ENCODE data around the gene PIMREG.
"Not testable (repeated sequence)": the region's sequence is repeated elsewhere in the genome, so short reads cannot be mapped to it uniquely, and the experiment has no call there.

The PIMREG gene

DNA sequence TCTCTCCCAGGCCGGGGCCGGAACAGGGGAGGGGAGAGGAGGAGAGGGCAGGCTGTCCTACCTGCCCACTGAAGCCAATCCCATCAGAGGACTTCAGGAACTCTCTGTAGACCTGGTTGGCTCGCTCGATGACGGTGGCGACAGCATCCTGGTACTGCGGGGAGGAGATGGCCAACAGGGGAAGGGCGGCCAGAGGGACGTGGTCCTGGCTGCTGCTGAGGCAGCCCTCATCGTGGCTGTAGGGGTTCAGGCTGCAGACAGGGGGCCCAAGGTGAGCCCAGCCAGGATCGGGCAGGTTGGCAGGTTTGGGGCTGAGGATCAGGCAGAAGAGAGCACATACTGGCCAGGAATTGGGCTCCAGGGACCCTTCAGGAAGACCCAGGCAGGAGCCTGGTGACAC, 34.2 kb downstream of the PIMREG start:
- no peak for DNase-seq (ENCODE audit: low read depth)

DNA sequence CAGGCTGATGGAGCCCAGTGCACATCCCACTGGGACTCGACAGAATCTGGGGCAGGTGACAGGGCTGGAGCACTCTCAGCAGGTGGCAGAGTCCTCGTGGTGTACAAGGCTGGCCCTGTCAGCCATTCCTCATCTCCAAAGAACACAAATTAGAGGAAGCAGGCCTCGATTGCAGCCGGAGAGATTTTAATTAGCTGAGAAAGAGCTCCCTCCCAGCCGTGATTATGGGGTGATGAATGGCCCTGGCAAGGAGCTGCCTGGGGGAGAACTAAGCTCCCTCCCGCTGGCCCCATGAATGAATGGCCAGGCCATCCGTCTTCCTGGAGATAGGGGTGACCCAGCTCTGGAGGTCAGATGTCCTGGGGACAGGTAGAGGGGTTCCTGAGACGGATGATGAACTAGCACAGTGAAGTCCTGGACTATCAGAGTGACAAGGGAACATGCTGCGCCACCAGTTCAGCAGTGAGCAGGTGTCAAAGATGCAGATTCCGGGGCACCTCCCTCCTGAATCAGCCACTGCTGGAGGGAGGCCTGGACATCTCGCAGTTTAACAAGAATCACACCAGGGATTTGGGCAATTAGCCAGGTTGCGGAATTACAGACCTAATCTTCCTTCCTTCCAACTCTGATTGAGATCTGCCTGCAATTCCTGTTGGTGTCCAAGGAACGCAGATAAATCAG, 35.5 kb downstream of the PIMREG start:
- no peak for DNase-seq (ENCODE audit: low read depth)

DNA sequence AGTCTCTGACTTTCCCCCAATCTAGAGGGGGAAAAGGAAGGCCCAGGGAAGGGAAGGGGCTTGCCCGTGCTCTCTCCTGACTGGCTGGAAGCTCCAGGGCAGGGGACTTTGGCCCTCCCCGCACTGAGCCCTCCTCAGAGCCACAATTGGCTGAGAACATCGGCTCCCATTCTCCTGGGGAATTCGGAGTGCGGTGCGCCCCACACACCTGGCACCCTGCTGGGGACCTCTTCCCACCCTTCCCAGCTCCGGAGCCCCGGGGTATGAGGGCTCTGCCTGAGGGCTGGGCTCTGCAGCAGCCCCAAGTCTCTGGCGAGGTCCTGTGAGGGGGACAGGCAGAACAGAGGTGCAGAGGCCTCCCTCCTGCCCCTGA, 36.0 kb downstream of the PIMREG start:
- no peak for DNase-seq (ENCODE audit: low read depth)

DNA sequence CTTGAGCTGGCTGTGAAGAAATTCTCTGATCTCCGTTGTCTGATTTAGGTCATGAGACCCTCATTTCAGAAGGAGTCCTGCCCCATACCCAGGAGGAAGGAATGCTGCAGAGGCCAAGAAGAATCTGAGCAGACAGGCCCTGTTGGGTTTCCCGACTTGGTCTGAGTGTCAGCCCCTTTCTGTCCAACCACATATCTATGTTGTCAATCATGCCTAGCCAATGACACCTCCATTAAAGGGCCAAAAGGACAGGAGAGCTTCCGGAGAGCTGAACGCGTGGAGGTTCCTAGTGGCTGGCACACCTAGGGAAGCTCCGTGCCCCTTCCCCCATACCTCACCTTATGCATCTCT, 37.8 kb downstream of the PIMREG start:
- no peak for DNase-seq (ENCODE audit: low read depth)

DNA sequence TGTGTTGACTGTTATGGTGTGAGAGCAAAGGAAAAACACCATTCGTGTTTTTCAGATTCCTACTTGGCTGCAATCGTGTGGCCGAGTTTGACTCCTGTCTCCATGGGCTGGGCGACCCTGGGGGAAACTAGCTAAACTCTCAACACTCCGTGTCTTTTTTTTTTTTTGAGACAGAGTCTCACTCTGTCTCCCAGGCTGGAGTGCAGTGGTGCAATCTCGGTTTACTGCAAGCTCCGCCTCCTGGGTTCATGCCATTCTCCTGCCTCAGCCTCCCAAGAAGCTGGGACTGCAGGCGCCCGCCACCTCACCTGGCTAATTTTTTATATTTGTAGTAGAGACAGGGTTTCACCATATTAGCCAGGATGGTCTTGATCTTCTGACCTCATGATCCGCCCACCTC, 38.5 kb downstream of the PIMREG start:
- not testable (repeated sequence) for DNase-seq (ENCODE audit: low read depth)

DNA sequence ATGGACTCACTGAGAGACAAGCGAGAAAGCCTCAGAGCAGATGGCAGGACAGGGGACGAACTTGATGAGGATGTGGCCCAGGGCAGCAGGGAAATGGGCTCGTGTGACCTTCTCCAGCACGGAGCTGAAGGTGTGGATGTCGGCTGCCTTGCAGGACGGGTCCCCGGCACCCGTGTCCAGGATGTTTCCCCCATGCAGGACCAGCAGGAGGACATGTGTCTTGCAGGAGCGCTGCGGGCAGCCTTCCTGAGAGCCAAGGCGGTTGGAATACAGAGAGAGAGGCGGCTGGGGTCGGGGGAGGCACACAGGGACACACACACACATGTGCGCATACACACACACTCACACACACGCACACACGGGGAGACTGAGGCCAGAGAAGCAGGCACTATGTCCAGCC, 39.3 kb downstream of the PIMREG start:
- DNase-seq (ENCODE audit: low read depth) = no peak

DNA sequence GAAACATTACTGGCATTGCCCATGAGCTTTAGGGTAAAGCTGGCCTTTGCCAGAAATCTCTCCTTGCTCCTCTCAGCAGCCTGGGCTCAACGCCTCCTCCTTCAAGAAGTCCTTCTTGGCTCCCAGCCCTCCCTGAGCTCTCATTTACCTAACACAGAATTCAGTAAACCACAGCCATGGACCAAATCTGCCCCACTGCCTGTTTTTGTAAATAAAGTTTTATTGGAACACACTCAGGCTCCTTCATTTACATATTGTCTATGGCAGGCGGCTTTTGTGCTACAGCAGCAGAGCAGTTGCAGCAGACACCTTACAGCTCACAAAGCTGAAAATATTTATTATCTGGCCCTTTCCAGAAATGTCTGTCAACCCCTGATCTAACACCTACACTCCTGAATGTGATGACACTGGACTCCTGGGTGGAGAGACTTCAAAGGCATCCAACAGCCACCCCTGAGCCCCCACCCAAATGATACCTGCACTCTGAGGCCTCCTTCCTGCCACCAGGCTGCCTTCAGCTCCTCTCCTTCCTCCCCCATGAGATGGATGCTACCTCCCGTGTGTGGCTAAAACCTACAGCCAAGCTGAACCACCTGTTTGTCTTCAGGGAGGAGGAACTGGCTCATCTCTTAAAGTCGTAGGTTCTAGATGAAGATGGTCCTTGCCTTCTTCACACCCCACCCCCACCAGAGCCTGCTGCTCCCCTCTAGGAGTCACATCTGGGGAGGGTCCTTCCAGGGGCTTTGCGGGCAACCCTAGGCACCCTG, 41.6 kb downstream of the PIMREG start:
- no peak for DNase-seq (ENCODE audit: low read depth)

DNA sequence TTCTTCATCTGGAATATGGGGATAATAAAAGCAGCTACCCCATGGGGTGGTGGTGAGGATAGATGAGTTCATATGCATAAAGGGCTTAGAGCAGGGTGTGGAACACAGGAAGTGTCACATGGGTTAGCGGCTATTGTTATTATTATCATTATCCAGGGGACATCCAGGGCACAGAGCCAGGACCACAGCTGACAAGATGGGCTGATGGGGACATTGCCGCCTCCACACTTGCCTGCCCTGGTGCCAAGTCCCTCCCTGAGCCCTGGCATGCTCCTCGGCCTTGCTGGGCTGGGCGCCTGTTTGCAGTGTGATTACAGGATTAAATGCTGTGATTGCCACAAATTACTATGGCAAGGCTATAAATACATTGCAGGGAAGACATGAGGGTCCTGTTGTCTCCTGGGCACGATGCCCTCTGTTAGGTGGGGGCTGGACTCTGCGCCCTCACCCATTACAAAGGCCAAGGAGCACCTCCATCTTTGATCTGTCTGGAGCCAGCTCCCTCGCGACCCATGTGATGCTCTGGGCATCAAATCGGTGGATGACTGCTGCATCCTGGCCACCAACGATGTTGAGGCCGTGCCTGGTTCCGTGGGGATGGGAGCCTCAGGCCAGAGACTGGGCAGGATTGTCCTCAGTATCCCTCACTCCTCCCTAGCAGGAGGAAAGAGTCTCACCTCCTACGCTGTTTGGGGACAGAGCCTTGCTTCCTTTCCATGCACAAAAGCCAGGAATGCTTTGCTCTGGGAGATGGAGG, 43.2 kb downstream of the PIMREG start:
- no peak for DNase-seq (ENCODE audit: low read depth)

DNA sequence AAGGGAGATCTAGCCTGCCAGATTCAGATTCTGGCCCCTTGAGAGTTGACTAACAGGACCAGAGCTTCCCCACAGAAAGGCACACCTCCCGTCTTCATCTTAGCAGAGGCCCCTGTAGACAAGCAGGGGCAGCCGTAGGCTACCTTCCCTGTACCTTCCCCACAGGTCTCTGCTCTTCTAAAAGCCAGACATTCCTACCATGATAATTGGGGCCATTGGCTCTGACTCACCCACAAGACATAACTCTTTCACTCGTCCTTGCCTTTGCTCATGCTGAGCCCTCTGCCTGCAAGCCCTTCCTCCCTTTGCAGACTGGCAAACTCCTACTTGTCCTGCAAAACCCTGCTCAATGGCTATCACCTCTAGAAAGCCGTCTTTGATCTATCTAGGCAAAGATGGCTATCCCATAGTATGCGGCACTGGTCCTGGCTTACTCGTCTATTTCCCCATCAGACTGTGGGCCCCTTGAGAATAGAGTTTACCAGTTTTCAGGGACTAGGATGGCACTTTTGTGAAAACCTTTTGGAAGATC, 43.8 kb downstream of the PIMREG start:
- no peak for DNase-seq (ENCODE audit: low read depth)

DNA sequence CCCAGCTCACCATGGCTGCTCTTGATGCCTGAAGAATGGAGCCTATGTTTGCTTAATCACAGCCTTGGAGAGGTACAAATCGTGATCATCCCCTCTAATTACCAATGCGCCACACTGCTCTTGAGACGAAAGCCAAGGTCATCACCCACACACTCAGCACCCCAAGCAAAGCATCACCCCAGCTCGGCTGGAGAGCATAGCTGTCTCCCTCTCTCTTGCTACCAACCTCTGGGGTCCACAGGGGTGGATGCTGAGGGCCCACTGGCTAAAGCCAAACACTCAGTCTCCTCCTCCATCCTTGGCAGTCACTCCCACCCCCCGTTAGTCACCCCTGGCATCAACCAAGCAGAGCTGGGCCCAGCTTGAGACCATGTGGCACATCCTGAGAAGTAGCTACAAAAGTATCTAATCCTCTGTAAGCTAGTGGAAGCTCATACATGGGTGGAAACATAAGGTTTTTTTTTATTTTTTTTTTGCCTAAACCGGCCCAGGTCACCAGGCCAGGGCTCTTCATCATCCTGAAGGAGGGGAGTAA, 44.8 kb downstream of the PIMREG start:
- no peak for DNase-seq (ENCODE audit: low read depth)

DNA sequence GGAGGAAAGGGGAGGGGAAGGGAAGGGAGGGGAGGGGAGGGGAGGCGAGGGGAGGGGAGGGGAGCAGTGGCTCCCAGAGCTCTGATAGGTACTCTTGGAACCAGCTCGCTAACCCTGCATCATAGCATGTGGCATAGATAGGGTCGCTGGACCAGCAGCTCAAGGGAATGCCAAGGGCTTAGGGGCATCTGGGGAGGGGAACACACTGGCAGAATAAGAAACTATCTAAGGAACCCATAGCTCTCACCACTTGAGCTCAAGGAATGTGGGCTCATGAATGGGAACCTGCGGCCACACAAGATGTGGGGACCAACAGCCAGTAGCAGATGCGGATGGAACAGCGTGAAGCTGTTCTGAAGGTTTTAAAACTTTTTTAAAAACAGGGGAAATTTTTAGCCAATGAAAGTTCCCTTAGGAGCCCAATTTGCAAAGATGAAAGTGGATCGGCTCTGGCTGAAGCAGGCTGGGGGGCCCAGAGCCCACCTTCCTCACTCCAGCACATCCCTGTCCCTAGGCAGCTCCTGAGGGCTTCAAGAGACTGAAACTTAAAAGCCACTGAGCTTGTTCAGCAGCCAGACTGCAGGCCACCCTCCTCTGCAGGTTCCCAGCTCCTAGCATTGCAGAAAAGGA, 46.9 kb downstream of the PIMREG start:
- no peak for DNase-seq (ENCODE audit: low read depth)

DNA sequence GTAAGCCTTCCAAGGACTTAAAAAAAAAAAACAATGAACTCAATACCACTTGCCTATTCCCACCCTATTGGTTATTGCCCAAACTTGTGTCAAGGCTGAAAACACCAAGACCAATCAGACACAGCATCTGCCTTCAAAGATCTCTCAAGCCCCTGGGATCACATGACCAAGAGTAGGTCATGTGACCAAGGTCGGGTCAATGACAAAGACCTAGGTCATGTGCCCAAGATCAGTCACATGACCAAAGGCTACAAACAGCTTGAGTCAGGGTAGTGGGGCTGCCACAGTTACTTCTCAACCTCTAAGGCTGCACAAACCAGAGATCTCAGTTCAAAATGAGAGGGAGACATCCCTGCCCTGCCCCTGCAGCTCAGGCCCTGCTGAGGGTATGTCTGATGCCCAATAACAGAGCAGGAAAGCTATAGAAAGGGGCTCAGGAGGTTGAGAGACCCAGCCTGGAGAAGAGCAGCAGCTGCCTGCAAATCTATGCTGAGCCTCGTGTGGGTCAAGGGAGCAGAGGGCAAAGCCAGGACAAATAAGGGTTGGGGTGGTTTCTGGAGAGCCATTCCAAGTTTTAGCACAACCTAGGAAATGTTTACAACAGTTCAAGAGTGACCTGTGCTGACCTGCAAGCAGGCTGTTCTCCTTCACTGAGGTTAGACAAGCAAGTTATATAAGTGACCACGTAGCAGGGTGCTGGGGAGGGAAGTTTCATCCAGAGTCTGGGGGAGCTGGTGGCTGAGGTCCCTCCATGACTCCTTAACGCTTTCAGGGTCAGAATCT, 48.8 kb downstream of the PIMREG start:
- no peak for DNase-seq (ENCODE audit: low read depth)

DNA sequence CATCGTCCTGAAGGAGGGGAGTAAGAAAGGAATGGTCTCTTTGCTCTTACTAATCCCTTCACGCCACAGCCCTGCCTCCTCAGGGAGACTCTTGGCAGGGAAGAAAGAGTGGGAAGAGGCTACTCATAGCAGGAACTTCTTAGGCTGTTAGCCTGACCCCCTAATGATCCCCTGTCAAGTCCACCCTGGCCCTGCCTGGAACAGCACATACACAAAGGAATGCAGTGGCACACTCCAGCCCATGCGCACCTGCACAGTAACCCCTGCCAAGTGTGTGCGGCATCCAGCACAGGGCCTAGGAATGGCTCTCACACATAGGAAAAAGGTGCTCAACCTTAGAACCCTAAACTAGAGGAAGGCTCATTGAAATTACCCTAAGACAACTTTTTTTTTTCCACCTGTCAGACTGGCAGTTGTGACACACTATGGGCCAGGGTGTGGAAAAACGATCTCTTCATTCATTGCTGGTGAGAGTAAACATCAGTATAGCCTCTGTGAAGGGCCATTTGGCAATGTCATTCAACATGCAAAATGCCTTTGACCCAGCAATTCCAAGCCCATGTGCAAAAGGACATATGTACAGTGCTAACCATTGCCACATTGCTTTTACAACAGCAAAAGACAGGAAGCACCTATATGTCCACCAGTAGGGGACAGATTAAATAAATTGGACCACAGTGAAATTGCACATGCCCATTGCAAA, 50.1 kb downstream of the PIMREG start:
- DNase-seq (ENCODE audit: low read depth) = no peak

DNA sequence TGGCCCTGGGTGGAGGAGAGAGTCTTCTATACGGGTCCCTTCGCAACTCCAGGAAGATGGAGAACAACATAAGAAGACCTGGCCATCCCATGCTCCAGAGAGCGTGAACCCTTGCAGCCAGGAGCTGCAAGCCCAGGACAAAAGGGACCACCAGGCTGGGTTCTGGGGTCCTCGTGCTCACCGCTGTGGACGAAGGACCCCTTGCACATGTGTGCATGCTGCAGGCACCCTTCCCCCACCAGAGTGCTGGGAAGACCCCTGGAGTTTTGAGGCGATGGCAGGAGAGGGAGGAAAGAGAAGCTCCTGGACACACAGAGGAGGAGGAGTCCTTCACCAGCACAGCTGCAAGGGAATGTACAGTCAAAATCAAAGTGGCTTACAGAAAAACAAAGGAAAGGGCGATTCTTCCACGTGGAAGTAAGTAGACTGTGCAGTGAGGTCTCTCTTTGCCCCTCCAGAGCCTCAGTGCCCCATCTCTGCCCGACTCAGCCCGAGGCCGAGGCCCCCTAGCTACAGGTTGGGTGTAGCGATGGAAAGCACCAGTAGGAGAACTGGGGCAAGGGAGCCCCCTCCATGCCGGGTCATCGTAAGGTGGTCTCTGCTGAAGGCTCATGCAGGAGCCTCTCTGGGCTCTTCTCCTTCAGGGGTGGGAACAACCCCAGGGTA, 51.3 kb downstream of the PIMREG start:
- DNase-seq (ENCODE audit: low read depth) = no peak

DNA sequence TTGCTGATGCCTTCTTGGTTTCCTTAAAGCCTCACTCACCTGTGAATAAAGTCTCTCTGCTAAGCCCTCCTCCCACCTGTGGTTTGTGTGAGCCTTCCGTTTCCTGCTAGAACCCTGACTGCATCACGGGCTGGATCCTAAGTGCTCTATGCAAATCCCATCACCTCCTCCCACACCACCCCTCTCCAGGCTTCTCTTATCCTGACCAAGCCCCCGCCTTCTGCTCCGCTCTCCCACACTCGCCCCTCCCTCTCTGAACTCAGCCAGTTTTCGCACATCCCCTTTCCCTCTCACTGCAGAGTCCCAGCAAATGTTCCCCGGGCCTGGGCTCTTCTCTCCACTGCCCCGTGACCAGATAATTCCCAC, 51.8 kb downstream of the PIMREG start:
- DNase-seq (ENCODE audit: low read depth) = no peak

DNA sequence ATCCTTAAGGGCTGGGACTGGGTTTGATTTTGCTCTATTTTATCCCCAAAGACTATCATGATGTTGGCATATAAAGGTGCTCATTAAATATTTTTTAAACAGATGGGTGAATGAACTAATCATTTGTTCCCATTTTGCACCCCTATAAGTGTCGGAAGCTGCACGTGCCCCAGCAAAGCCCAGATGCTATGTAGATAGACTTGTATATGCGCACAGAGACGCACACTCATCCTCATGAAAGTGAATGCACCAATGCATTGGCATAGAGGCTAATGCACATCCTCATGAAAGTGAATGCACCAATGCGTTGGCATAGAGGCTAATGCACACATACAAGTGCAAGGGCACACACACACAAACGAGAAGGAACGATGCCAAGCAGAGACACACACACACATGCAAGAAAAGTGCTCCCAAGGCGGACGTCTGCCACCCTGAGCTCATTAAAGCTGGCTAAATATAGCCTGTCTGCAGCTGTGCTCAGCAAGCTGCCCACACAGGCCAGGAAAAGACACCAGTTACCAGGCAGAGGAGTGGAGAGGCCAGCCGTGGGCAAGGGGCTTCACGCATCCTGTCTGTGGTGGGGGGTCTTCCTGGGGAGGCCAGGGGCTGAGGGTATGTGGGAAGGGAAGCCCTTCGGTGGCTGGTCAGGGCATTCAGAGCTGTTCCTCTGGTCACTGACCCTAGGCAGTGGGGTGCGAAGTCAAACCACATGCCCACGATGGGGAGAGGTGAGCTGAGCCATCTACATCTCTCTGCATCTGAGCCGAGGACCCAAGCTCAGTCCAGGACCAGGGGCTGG, 52.6 kb downstream of the PIMREG start:
- DNase-seq (ENCODE audit: low read depth) = no peak

DNA sequence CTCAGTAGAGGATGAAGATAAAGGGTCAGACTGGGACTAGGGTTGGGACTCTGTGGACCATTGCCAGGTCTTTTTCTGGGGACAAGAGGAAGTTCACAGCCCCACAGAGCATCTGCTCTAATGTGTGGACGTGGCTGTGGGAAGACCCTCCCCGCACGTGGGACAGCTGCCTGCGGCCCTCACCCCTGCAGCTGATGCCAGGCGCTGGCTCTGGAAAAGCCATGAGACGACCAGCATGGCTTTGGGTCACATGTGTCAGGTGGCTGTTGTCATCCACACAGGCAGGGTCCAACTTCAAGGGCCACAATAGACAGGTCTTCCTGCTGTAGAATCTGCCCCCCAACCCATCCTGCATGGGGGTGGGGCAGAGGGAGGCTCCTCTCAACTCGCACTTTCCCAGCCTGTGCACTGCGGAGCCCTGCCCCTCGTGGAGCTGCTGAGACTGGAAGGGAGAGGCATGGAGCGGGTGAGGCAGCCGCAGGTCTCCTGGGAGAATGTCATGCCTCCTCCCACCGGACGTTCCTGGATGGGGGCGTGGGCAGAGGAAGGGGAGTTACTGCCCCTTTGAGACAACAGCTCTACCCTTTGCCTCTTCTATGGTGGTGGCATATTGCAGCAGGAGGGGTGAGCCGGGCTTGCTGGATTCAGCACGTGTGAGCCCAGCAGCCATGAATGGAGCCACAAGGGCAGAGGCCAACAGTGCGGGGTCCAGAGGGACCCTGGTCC, 53.4 kb downstream of the PIMREG start:
- DNase-seq (ENCODE audit: low read depth) = no peak

DNA sequence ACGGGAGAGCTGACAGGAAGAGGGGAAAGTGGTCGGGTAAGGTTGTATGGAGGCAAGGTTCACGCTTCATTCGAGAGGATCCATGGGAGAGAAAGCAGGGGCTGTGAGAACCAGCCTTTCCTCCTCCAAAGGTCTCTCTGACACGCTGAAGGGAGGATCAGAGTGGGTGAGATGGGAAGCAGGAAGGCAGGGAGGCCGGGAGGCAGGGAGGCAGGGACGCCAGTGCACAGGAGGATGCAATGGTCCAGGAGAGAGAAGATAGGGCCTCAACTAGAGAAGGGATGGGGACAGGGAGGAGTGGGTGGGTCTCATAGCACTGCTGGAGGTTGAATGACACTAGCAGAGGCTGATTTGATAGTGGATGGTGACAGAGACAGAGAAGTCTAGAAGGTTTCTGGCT, 54.1 kb downstream of the PIMREG start:
- no peak for DNase-seq (ENCODE audit: low read depth)
